Measurements from ENCODE around the gene ARL8A.

DNA sequence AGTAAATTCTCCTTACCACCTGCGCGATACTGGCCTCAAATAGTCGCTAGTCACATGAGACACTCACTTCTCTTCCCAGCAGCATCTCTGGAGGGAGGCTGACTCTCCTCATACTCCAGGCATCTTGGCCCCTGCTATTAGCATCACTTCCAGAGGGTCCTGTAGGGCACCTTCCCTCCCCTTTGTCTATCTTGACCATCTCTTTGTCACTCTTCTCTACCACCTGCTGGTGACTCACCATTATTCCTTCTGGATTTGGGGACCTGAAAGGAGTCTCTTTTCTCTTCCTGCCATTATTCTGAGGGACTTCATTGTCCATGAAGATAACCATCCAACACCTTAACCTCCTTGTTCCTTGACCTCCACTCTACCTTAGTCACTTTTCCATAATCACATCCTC lies 53.5 kb downstream of the ARL8A start:
- TF ChIP-seq POLR2A (IDR thresholded peaks at IDR 0.05; ENCODE audit: low read length): no peak
- TF ChIP-seq, protein P1, sequence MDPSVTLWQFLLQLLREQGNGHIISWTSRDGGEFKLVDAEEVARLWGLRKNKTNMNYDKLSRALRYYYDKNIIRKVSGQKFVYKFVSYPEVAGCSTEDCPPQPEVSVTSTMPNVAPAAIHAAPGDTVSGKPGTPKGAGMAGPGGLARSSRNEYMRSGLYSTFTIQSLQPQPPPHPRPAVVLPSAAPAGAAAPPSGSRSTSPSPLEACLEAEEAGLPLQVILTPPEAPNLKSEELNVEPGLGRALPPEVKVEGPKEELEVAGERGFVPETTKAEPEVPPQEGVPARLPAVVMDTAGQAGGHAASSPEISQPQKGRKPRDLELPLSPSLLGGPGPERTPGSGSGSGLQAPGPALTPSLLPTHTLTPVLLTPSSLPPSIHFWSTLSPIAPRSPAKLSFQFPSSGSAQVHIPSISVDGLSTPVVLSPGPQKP (IDR thresholded peaks at IDR 0.05; ENCODE audit: low read depth, low read length): no peak
- TF ChIP-seq, protein P2, sequence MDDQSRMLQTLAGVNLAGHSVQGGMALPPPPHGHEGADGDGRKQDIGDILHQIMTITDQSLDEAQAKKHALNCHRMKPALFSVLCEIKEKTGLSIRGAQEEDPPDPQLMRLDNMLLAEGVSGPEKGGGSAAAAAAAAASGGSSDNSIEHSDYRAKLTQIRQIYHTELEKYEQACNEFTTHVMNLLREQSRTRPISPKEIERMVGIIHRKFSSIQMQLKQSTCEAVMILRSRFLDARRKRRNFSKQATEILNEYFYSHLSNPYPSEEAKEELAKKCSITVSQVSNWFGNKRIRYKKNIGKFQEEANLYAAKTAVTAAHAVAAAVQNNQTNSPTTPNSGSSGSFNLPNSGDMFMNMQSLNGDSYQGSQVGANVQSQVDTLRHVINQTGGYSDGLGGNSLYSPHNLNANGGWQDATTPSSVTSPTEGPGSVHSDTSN (IDR thresholded peaks at IDR 0.05): no peak
- no peak for TF ChIP-seq POLR2AphosphoS2 (conservative IDR thresholded peaks at IDR 0.05; ENCODE audit: low read length)
- TF ChIP-seq EP300 (IDR thresholded peaks at IDR 0.05): no peak
- TF ChIP-seq, protein P3, sequence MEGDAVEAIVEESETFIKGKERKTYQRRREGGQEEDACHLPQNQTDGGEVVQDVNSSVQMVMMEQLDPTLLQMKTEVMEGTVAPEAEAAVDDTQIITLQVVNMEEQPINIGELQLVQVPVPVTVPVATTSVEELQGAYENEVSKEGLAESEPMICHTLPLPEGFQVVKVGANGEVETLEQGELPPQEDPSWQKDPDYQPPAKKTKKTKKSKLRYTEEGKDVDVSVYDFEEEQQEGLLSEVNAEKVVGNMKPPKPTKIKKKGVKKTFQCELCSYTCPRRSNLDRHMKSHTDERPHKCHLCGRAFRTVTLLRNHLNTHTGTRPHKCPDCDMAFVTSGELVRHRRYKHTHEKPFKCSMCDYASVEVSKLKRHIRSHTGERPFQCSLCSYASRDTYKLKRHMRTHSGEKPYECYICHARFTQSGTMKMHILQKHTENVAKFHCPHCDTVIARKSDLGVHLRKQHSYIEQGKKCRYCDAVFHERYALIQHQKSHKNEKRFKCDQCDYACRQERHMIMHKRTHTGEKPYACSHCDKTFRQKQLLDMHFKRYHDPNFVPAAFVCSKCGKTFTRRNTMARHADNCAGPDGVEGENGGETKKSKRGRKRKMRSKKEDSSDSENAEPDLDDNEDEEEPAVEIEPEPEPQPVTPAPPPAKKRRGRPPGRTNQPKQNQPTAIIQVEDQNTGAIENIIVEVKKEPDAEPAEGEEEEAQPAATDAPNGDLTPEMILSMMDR (IDR thresholded peaks at IDR 0.05): no peak; the same call in 2 of the 3 replicates
- TF ChIP-seq, protein P4, sequence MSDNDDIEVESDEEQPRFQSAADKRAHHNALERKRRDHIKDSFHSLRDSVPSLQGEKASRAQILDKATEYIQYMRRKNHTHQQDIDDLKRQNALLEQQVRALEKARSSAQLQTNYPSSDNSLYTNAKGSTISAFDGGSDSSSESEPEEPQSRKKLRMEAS (IDR thresholded peaks at IDR 0.05): no peak

Measured in A549 (cell line).